Measurements from ENCODE around the gene ROCK1. TPM values are rescaled to one million over a fixed set of nuclear protein-coding genes. Genes with fewer than 3 reads are reported as not detected.
A peak's percentile ranks its signal among the peaks of the same experiment; 100 is the strongest.

ROCK1 gene
- total RNA-seq, 1 donor from 2014 or later: 18.6 TPM

GRCh38 chr18:21115519-21116411, 4.2 kb upstream of the ROCK1 start:
- no peak for DNase-seq (ENCODE audit: low read depth)
- TF ChIP-seq CTCF (conservative IDR thresholded peaks at IDR 0.05; ENCODE audit: low read depth, low read length): peak; percentile 5
- H3K4me3 ChIP-seq (ENCODE audit: low read depth, low read length): no peak overlapping the region

- H3K4me3 ChIP-seq (ENCODE audit: low read depth, low read length): peak overlapping the region; percentile 69
- no peak for DNase-seq (ENCODE audit: low read depth)
- no peak for TF ChIP-seq CTCF (conservative IDR thresholded peaks at IDR 0.05; ENCODE audit: low read depth, low read length)
Observed at GRCh38 chr18:21112543-21113105, 1.0 kb upstream of the ROCK1 start.

- TF ChIP-seq CTCF (conservative IDR thresholded peaks at IDR 0.05; ENCODE audit: low read depth, low read length): no peak
- DNase-seq (ENCODE audit: low read depth): no peak
- H3K4me3 ChIP-seq (ENCODE audit: low read depth, low read length): peak overlapping the region; percentile 69
Observed at GRCh38 chr18:21112140-21112473, 494 bp upstream of the ROCK1 start.

GRCh38 chr18:21110713-21111345, 784 bp downstream of the ROCK1 start:
- H3K4me3 ChIP-seq (ENCODE audit: low read depth, low read length): peak overlapping the region; percentile 85
- no peak for TF ChIP-seq CTCF (conservative IDR thresholded peaks at IDR 0.05; ENCODE audit: low read depth, low read length)
- no peak for DNase-seq (ENCODE audit: low read depth)

DNA sequence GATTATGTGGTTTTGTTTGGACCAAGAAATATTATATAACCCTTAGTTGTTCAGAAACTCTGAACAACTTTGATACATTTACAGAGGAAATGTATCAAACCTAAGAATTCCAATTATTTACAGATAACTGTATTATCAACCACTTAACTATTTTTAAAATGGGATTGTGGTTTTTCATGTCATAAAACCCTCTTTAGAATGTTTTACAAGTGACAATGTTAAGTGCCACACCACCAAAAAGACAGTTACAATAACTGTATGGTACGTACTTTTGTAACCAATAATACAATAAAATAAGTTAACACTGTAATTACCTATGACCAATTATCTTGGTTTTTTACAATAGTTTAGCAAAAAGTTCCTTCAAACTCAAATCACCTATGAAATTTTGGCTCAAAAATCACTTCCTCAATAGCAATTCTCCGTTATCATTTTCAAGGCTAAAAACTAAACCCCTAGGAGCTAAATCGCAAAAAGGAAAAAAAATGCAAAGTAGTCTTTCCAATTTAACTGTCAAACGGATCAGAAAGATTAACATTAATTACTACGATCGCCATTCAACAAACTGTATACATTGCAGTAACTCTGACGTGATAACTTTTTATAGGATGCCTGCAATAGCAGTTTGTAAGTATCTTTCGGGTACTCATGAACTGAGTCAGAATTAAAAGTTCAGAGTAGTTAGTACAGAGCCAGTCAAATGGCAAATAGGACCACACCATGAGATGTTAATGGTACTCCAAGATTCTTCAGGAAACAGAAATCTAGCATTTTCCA, 1.5 kb downstream of the ROCK1 start:
- DNase-seq (ENCODE audit: low read depth): no peak
- TF ChIP-seq CTCF (conservative IDR thresholded peaks at IDR 0.05; ENCODE audit: low read depth, low read length): no peak
- peak overlapping the region; percentile 85 for H3K4me3 ChIP-seq (ENCODE audit: low read depth, low read length)

- TF ChIP-seq CTCF (conservative IDR thresholded peaks at IDR 0.05; ENCODE audit: low read depth, low read length): no peak
- H3K4me3 ChIP-seq (ENCODE audit: low read depth, low read length): no peak overlapping the region
- DNase-seq (ENCODE audit: low read depth): no peak
Observed at GRCh38 chr18:21105936-21106335, 5.7 kb downstream of the ROCK1 start.
